Osteocyte (in vitro differentiated cells): ENCODE measurements around the gene SPSB4. TPM values are rescaled to one million over a fixed set of nuclear protein-coding genes. Genes with fewer than 3 reads are reported as not detected.

Experiments used
- DNase-seq: peaks from one replicate; pipeline ENCODE4 v3.0.0; 2021; ENCODE audit warnings: mixed read lengths; ENCODE audit not compliant: unreplicated experiment; ENCODE audit errors: extremely low spot score
- H3K27ac Mint-ChIP-seq: one replicate; pipeline ENCODE4 v1.8.0; 2021; ENCODE audit warnings: mild to moderate bottlenecking, mixed read lengths; ENCODE audit not compliant: unreplicated experiment
- H3K27me3 Mint-ChIP-seq: one replicate; pipeline ENCODE4 v1.8.0; 2021; ENCODE audit warnings: mixed read lengths; ENCODE audit not compliant: unreplicated experiment
- H3K36me3 Mint-ChIP-seq: one replicate; pipeline ENCODE4 v1.8.0; 2021; ENCODE audit warnings: mixed read lengths; ENCODE audit not compliant: unreplicated experiment
- H3K4me1 Mint-ChIP-seq: one replicate; pipeline ENCODE4 v1.8.0; 2021; ENCODE audit warnings: mixed read lengths; ENCODE audit not compliant: unreplicated experiment
- H3K4me3 Mint-ChIP-seq: one replicate; pipeline ENCODE4 v1.8.0; 2021; ENCODE audit warnings: mild to moderate bottlenecking, moderate library complexity, mixed read lengths; ENCODE audit not compliant: unreplicated experiment
- H3K9me3 Mint-ChIP-seq: one replicate; pipeline ENCODE4 v1.8.0; 2021; ENCODE audit warnings: mixed read lengths; ENCODE audit not compliant: unreplicated experiment
- total RNA-seq: library from RNA; stranded (reverse); gene quantifications from 2 replicates; pipeline ENCODE4 v1.2.1, GENCODE V29; 2021
- TF ChIP-seq, protein P1 (sequence below): fragments of 200-600 bp; sonication (generic); IDR thresholded peaks from 2 replicates; pipeline ENCODE4 v1.5.0; 2021; ENCODE audit warnings: antibody characterized with exemption, mild to moderate bottlenecking, moderate library complexity

The SPSB4 gene
- total RNA-seq, 1 donor from 2014 or later = 3.3 TPM

DNA sequence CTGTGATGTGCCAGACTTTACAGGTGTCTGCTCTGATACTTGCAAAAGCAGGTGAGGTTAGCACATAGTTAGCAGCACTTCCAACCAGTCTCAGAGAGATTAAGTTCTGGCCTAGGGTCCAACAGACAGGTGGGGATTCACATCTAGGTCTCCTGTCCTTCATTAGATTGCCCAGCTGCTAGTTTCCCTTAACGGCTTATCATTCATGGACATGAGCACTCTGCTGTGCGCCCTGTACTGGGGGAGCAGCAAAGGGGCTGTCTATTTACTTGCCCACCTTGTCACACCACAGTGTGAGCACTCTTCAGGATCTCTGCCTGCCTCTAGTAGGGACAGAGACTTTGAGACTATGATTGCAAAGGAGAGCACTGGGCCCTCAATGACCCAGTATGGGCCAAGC lies 8.7 kb downstream of the SPSB4 start:
- H3K27me3 Mint-ChIP-seq = no peaks in the 10 kb centered on the region
- H3K9me3 Mint-ChIP-seq = no peaks in the 10 kb centered on the region
- peak; percentile 51 for DNase-seq
- TF ChIP-seq, protein P1, sequence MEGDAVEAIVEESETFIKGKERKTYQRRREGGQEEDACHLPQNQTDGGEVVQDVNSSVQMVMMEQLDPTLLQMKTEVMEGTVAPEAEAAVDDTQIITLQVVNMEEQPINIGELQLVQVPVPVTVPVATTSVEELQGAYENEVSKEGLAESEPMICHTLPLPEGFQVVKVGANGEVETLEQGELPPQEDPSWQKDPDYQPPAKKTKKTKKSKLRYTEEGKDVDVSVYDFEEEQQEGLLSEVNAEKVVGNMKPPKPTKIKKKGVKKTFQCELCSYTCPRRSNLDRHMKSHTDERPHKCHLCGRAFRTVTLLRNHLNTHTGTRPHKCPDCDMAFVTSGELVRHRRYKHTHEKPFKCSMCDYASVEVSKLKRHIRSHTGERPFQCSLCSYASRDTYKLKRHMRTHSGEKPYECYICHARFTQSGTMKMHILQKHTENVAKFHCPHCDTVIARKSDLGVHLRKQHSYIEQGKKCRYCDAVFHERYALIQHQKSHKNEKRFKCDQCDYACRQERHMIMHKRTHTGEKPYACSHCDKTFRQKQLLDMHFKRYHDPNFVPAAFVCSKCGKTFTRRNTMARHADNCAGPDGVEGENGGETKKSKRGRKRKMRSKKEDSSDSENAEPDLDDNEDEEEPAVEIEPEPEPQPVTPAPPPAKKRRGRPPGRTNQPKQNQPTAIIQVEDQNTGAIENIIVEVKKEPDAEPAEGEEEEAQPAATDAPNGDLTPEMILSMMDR = no peak
- H3K4me1 Mint-ChIP-seq = peaks cover 11% of the 10 kb centered on the region
- no peak overlapping the region for H3K4me3 Mint-ChIP-seq
- no peaks in the 10 kb centered on the region for H3K36me3 Mint-ChIP-seq
- no peak overlapping the region for H3K27ac Mint-ChIP-seq

DNA sequence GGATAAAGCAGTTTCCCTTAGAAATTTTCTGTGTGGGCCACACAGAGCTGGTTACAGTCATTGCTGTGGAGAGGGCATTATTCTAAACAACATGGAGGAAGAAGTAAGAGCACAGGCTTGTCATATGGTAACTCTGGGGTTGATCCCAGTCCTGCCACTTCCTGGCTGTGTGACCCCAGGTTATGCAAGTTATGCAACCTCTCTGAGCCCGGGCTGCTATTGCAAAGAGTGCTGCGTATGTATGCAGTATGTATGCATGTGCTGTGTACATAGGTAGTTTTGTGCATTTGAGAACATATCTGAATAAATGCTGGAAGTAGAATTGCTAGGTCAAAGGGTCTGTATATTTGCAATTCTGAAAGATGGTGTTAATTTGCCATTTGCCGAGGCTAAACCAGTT lies 9.2 kb downstream of the SPSB4 start:
- no peaks in the 10 kb centered on the region for H3K36me3 Mint-ChIP-seq
- no peaks in the 10 kb centered on the region for H3K27me3 Mint-ChIP-seq
- no peak overlapping the region for H3K27ac Mint-ChIP-seq
- no peaks in the 10 kb centered on the region for H3K9me3 Mint-ChIP-seq
- TF ChIP-seq, protein P1 = no peak
- DNase-seq = peak; percentile 32
- peaks cover 11% of the 10 kb centered on the region for H3K4me1 Mint-ChIP-seq
- no peak overlapping the region for H3K4me3 Mint-ChIP-seq

DNA sequence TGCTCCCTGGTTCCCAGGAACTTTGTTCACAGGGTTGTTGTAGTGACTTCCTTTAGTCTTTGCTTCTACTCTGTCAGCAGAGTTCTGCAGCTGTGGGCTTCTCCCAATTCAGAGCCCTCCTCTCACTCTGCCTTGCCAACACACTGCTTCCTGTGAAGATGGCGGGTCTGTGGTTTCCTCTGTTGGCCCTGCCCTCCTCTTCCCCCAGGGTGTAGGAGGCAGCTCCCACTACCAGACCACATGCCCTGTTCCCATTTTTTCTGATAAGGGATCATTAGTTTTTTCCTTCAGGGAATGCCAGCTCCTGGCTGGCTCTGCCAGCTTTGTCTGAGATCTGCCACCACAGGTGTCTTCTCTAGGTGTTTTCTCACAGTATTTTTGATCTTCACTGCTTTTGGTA lies 12.7 kb downstream of the SPSB4 start:
- H3K27ac Mint-ChIP-seq = no peak overlapping the region

DNA sequence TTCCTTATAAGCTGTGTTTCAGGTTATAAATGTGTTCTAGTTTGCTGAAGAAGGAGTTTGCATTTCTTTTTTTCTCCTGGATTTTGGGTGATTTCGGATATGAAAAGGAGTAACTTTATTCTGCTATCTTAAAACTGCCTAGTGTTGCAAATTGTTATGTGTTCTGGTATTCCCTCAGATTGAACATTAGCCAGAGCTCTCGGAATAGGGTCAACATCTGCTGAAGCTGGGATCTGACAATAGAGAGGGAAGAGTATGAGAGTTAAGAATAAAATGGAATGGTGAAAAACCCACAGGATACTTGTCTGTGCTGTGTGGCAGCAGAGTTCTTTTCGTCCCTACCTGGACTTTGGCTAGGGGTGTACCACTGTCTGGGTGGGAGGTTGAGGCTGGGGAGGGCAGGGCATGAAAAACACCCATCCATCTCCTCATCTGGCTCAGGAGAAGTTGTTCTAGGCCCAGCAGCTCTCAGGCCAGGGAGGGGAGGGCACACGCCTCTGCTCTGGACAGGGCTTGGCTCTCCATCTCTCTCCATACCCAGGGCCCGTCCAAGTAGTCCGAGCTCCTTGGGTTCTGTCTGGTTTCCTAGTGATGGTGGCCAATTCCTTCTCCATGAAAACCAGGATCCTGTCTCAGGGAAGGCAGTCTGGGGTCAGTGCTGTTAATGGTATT lies 13.2 kb downstream of the SPSB4 start:
- Mint-ChIP-seq H3K4me3 (no peak overlapping the region), H3K9me3 (no peaks in the 10 kb centered on the region), H3K36me3 (no peaks in the 10 kb centered on the region), H3K27me3 (no peaks in the 10 kb centered on the region), H3K27ac (no peak overlapping the region), H3K4me1 (peaks cover 5% of the 10 kb centered on the region)
- TF ChIP-seq, protein P1 = no peak
- DNase-seq = peak; percentile 19

More for the DNA sequence above, 12.7 kb downstream of the SPSB4 start:
- H3K36me3 Mint-ChIP-seq = no peaks in the 10 kb centered on the region
- DNase-seq = peak; percentile 40
- no peaks in the 10 kb centered on the region for H3K9me3 Mint-ChIP-seq
- TF ChIP-seq, protein P1 = no peak
- H3K27me3 Mint-ChIP-seq = no peaks in the 10 kb centered on the region
- H3K4me1 Mint-ChIP-seq = peaks cover 5% of the 10 kb centered on the region
- H3K4me3 Mint-ChIP-seq = no peak overlapping the region

DNA sequence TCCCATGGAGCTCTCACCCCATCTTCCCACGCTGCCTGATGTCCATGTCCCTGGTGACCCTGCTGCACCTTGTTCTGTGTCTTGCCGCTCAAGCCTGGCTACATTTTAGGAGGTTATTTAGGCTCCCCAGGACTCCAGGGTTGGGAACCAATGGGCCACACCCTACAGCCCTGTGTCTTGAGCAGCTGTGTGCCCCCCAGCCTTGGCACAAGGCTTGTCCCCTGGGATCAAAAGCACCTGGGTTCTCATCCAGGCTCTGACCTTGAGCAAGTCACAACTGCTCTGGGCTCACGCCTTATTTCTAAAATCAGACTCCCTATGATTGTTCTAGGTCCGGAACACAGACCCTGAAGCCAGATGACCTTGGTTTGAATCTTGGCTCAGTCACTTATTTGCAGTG lies 14.1 kb downstream of the SPSB4 start:
- H3K36me3 Mint-ChIP-seq = no peaks in the 10 kb centered on the region
- H3K27ac Mint-ChIP-seq = no peak overlapping the region
- H3K4me3 Mint-ChIP-seq = no peak overlapping the region
- no peaks in the 10 kb centered on the region for H3K9me3 Mint-ChIP-seq
- DNase-seq = no peak
- no peaks in the 10 kb centered on the region for H3K27me3 Mint-ChIP-seq
- TF ChIP-seq, protein P1 = no peak
- H3K4me1 Mint-ChIP-seq = peaks cover 5% of the 10 kb centered on the region
